Thoracic aorta (tissue), 2 donors: Measurements from ENCODE around the gene SAYSD1. TPM values are rescaled to one million over a fixed set of nuclear protein-coding genes. Genes with fewer than 3 reads are reported as not detected.

Experiments used
- ATAC-seq: fragments of 150-250 bp; one replicate; pipeline ENCODE4 v1.8.0; 2017; ENCODE audit warnings: low read depth; ENCODE audit not compliant: insufficient number of reproducible peaks, low FRiP score
- DNase-seq: peaks from one replicate; pipeline ENCODE4 v3.0.0-alpha.2; 2020; ENCODE audit warnings: low spot score
- H3K27ac ChIP-seq, 2 donors: fragments of 200-600 bp; sonication (generic); 1 replicate in 1 of 2; 2 replicates in 1 of 2; pipeline ENCODE4 v1.5.1; 2016; ENCODE audit warnings: mild to moderate bottlenecking in 2 of 2, moderate library complexity in 2 of 2
- H3K27me3 ChIP-seq: fragments of 200-600 bp; sonication (generic); replicated peaks from 2 replicates; pipeline ENCODE4 v1.6.0; 2016; ENCODE audit warnings: mild to moderate bottlenecking; ENCODE audit not compliant: insufficient read depth
- H3K36me3 ChIP-seq: fragments of 200-600 bp; sonication (generic); one replicate; pipeline ENCODE4 v1.5.1; 2016
- H3K4me1 ChIP-seq, 2 donors: fragments of 200-600 bp; sonication (generic); 1 replicate in 1 of 2; 2 replicates in 1 of 2; pipeline versions ENCODE4 v1.5.1 to v1.6.0; 2016; ENCODE audit warnings: low read depth in 2 of 2, mild to moderate bottlenecking in 1 of 2; ENCODE audit not compliant: control insufficient read depth in 1 of 2
- H3K4me3 ChIP-seq: fragments of 200-600 bp; sonication (generic); 2 replicates; pipeline ENCODE4 v1.5.1; 2016; ENCODE audit warnings: mild to moderate bottlenecking
- H3K9me3 ChIP-seq: fragments of 200-600 bp; sonication (generic); 2 replicates; pipeline ENCODE4 v1.5.1; 2016
- total RNA-seq, 2 donors: library from RNA; depleted of rRNA; stranded (reverse); fragments of >200 nt; gene quantifications; one replicate each; pipeline versions ENCODE4 v1.1.0 to v1.2.3, GENCODE V29; 2016
- TF ChIP-seq, protein P1 (sequence below): fragments of 200-600 bp; sonication (generic); IDR thresholded peaks from one replicate; pipeline ENCODE4 v1.5.1; 2019; ENCODE audit warnings: antibody characterized with exemption

The SAYSD1 gene
- total RNA-seq, 2 donors from 2014 or later, result 16.2 to 16.5 TPM

DNA sequence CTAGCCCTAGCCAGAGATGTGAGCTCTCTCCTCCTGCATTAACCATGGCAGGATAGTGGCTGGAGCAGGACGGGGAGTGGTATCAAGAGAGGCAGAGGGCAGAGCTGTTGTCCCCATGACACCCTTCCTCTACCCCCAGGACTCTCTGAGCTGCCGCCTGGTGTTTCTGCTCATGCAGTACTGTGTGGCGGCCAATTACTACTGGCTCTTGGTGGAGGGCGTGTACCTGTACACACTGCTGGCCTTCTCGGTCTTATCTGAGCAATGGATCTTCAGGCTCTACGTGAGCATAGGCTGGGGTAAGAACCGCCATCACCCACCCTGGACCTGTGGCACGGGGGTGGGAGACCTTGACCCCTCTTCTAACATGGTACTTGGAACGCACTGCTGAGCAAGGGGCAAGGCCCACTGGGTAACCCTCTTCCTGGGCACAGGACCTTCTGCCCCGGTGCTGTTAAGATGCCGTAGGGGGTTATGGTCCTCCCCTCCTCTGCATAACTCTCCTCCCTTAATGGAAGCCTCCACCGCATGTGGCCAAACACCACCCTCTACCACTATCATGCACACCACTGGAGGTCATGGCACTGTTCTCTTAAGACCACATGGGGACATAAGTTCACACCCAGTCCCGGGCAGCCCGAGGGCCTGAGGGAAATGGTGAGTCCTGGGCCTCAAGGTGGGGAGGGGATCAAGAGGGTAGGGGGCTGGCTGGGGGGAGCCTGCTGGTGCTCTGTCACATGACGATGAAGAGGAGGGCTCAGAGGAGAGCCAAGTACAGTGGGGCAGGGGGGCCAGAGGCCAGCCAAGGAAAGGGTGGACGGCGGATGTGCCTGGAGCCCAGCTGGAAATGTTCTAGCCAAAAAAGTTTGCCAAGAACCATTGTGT is 41.3 kb downstream of the SAYSD1 start:
- Histone ChIP-seq H3K4me3 (no peak overlapping the region), H3K27ac (no peak overlapping the region), H3K27me3 (no peaks in the 10 kb centered on the region), H3K36me3 (no peaks in the 10 kb centered on the region), H3K4me1 (no peaks in the 10 kb centered on the region), H3K9me3 (no peaks in the 10 kb centered on the region)
- no peak for DNase-seq
- TF ChIP-seq, protein P1, sequence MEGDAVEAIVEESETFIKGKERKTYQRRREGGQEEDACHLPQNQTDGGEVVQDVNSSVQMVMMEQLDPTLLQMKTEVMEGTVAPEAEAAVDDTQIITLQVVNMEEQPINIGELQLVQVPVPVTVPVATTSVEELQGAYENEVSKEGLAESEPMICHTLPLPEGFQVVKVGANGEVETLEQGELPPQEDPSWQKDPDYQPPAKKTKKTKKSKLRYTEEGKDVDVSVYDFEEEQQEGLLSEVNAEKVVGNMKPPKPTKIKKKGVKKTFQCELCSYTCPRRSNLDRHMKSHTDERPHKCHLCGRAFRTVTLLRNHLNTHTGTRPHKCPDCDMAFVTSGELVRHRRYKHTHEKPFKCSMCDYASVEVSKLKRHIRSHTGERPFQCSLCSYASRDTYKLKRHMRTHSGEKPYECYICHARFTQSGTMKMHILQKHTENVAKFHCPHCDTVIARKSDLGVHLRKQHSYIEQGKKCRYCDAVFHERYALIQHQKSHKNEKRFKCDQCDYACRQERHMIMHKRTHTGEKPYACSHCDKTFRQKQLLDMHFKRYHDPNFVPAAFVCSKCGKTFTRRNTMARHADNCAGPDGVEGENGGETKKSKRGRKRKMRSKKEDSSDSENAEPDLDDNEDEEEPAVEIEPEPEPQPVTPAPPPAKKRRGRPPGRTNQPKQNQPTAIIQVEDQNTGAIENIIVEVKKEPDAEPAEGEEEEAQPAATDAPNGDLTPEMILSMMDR, result no peak
- ATAC-seq, result no peak

DNA sequence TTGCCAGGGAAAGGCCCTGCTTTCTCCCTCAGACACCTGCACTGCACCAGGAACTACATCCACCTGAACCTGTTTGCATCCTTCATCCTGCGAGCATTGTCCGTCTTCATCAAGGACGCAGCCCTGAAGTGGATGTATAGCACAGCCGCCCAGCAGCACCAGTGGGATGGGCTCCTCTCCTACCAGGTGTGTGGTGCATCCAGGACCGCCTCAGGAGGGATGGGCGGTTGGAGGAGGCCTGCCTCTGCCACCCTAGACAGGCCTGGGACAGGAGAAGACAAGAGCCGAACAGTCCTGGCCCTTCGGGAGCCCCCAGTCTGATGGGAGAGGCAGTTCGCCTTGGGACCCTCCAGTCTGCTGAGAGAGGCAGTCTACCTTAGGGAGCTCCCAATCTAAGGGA is 42.2 kb downstream of the SAYSD1 start:
- no peak for DNase-seq

DNA sequence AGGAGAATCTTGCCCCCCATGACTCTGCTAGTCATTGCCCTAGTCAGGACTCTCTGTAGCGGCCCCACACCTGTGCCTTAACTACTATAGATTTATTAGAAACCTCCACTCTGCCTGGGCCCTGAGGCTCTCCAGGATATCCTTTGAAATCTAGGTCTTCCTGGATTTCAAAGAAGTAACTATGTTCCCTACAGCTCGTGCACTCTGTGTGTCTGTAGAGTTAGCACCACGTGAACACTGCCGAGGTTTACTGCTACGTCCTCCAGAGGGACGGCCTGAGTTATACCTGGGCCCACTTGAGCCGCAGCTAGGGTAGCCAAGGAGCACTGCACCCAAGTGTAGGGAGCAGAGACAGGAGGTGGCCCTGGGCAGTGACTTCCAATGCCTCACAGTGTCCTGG is 46.6 kb downstream of the SAYSD1 start:
- H3K4me1 ChIP-seq, result no peaks in the 10 kb centered on the region
- H3K27ac ChIP-seq, result no peak overlapping the region
- H3K4me3 ChIP-seq, result no peak overlapping the region
- ATAC-seq (no peak), DNase-seq (no peak)
- no peaks in the 10 kb centered on the region for H3K27me3 ChIP-seq
- no peaks in the 10 kb centered on the region for H3K9me3 ChIP-seq
- TF ChIP-seq, protein P1, result no peak
- H3K36me3 ChIP-seq, result no peaks in the 10 kb centered on the region

More for the DNA sequence above, 42.2 kb downstream of the SAYSD1 start:
- no peak overlapping the region for H3K4me3 ChIP-seq
- ATAC-seq, result no peak
- H3K27ac ChIP-seq, result no peak overlapping the region
- no peaks in the 10 kb centered on the region for H3K36me3 ChIP-seq
- TF ChIP-seq, protein P1, result no peak
- no peaks in the 10 kb centered on the region for H3K9me3 ChIP-seq
- H3K27me3 ChIP-seq, result no peaks in the 10 kb centered on the region
- no peaks in the 10 kb centered on the region for H3K4me1 ChIP-seq

DNA sequence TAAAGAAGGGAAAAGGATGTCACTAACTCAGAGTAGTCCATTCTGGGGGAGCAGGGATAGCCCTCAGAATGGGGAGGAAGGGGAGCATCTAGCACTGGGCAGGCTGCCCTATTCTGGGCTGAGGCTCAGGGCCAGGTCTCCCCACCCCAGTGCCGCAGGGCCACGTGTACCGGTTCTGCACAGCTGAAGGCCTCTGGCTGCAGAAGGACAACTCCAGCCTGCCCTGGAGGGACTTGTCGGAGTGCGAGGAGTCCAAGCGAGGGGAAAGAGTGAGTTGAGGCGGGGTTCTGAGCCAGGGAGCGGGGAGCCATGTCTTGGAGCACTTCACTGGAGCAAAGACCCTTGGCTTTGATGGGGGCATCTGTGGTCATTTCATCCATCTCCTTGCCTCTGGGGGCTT is 49.4 kb downstream of the SAYSD1 start:
- no peaks in the 10 kb centered on the region for H3K36me3 ChIP-seq
- DNase-seq (no peak), ATAC-seq (no peak)
- H3K27me3 ChIP-seq, result no peaks in the 10 kb centered on the region
- H3K4me3 ChIP-seq, result no peak overlapping the region
- H3K9me3 ChIP-seq, result no peaks in the 10 kb centered on the region
- TF ChIP-seq, protein P1, result no peak
- H3K4me1 ChIP-seq, result no peaks in the 10 kb centered on the region
- no peak overlapping the region for H3K27ac ChIP-seq

DNA sequence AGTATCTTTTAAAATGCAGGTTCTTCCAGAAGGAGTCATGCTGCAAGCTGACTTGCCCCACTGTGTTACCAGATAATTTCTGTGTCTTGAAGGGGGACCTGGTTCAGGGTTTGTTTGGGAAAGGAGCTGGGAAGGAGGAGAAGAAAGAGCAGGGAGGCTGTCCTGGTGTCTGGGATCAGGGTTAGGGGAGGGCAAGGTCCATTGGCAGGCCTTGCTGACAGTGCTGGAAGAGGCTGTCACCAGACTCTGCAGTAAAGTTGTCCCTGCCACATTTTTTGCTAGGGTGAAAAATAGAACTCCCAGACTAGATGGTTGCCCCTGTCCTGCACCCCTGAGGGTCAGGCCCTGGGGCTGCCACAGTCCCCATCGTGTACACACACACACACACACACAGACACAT is 51.5 kb downstream of the SAYSD1 start:
- TF ChIP-seq, protein P1, result no peak
- Histone ChIP-seq H3K27ac (no peak overlapping the region), H3K36me3 (no peaks in the 10 kb centered on the region), H3K27me3 (no peaks in the 10 kb centered on the region), H3K4me3 (no peak overlapping the region), H3K9me3 (no peaks in the 10 kb centered on the region), H3K4me1 (no peaks in the 10 kb centered on the region)
- DNase-seq, result no peak
- ATAC-seq, result no peak
